Endothelial cell of hepatic sinusoid (primary cell): ENCODE data around the gene SAXO1.

Source experiments
- in situ Hi-C: cut with HindIII; loops from 2 replicates; pipeline ENCODE4 v1.10.0; 2017; ENCODE audit warnings: low sequenced_read_pairs

SAXO1 gene

GRCh38 chr9:18921366-18922075, 111.5 kb downstream of the SAXO1 start:
- in situ Hi-C loops: no loop called here

- in situ Hi-C loops: no loop called here
These were observed 112.6 kb downstream of the SAXO1 start for GRCh38 chr9:18920141-18921084.

- in situ Hi-C loops: no loop called here
These were observed 121.2 kb downstream of the SAXO1 start for GRCh38 chr9:18911714-18912342.

- in situ Hi-C loops: no loop called here
These were observed 122.1 kb downstream of the SAXO1 start for GRCh38 chr9:18910916-18911315.

GRCh38 chr9:18910435-18910834, 122.6 kb downstream of the SAXO1 start:
- in situ Hi-C loops: no loop called here

- in situ Hi-C loops: no loop called here
These were observed 123.6 kb downstream of the SAXO1 start for GRCh38 chr9:18909140-18910018.

- in situ Hi-C loops: no loop called here
These were observed 124.9 kb downstream of the SAXO1 start for GRCh38 chr9:18907927-18908625.

GRCh38 chr9:18906656-18907395, 126.2 kb downstream of the SAXO1 start:
- in situ Hi-C loops: no loop called here

GRCh38 chr9:18905883-18906629, 127.0 kb downstream of the SAXO1 start:
- in situ Hi-C loops: no loop called here

- in situ Hi-C loops: no loop called here
These were observed 127.8 kb downstream of the SAXO1 start for GRCh38 chr9:18905028-18905882.

GRCh38 chr9:18903450-18903849, 129.6 kb downstream of the SAXO1 start:
- in situ Hi-C loops: no loop called here

GRCh38 chr9:18896531-18897179, 136.4 kb downstream of the SAXO1 start:
- in situ Hi-C loops: no loop called here

GRCh38 chr9:18896004-18896403, 137.0 kb downstream of the SAXO1 start:
- in situ Hi-C loops: no loop called here

GRCh38 chr9:18893491-18893890, 139.5 kb downstream of the SAXO1 start:
- in situ Hi-C loops: no loop called here

GRCh38 chr9:18893046-18893445, 140.0 kb downstream of the SAXO1 start:
- in situ Hi-C loops: no loop called here

- in situ Hi-C loops: no loop called here
These were observed 140.9 kb downstream of the SAXO1 start for GRCh38 chr9:18891946-18892670.
